ENCODE measurements around the gene TMEM250. TPM values are rescaled to one million over a fixed set of nuclear protein-coding genes. Genes with fewer than 3 reads are reported as not detected.
"Not testable (repeated sequence)": the region's sequence is repeated elsewhere in the genome, so short reads cannot be mapped to it uniquely, and the experiment has no call there.

The TMEM250 gene
- total and polyA plus RNA-seq, 7 donors = 23.7 to 48.4 (median 30.0) TPM

GRCh38 chr9:136104488-136104800 lies 14.2 kb downstream of the TMEM250 start:
- Histone ChIP-seq H3K9me3 (no peaks in the 10 kb centered on the region), H3K36me3 (no peaks in the 10 kb centered on the region), H3K27me3 (no peaks in the 10 kb centered on the region), H3K4me3 (no peak overlapping the region), H3K27ac (no peak overlapping the region), H3K4me1 (peaks cover 0 to 41% (median 35%) of the 10 kb centered on the region in 4 donors)
- DNase-seq = no peak
- intact Hi-C loops (cut with DNase I) = no loop called here
- 9 to 42% methylated on average over 1 of the region's 1 CpG for WGBS, 2 donors
- no peak for TF ChIP-seq EP300 (IDR thresholded peaks at IDR 0.05)
- no peak for TF ChIP-seq POLR2A (IDR thresholded peaks at IDR 0.05)
- TF ChIP-seq POLR2AphosphoS5 (IDR thresholded peaks at IDR 0.05) = no peak
- TF ChIP-seq CTCF (IDR thresholded peaks at IDR 0.05) = no peak

- DNase-seq = no peak
- no peaks in the 10 kb centered on the region for H3K9me3 ChIP-seq
- no peak overlapping the region for H3K27ac ChIP-seq
- WGBS, 2 donors = 24 to 64% methylated on average over 34 of the region's 34 CpGs
- H3K27me3 ChIP-seq = no peaks in the 10 kb centered on the region
- H3K4me1 ChIP-seq = peaks cover 0 to 40% (median 34%) of the 10 kb centered on the region in 4 donors
- intact Hi-C loops (cut with DNase I) = no loop called here
- H3K4me3 ChIP-seq = no peak overlapping the region
- TF ChIP-seq EP300 (IDR thresholded peaks at IDR 0.05) = no peak
- TF ChIP-seq POLR2AphosphoS5 (IDR thresholded peaks at IDR 0.05) = no peak
- TF ChIP-seq POLR2A (IDR thresholded peaks at IDR 0.05) = no peak
- TF ChIP-seq CTCF (IDR thresholded peaks at IDR 0.05) = no peak
- no peaks in the 10 kb centered on the region for H3K36me3 ChIP-seq
These were observed 14.8 kb downstream of the TMEM250 start for GRCh38 chr9:136103651-136104487.

DNA sequence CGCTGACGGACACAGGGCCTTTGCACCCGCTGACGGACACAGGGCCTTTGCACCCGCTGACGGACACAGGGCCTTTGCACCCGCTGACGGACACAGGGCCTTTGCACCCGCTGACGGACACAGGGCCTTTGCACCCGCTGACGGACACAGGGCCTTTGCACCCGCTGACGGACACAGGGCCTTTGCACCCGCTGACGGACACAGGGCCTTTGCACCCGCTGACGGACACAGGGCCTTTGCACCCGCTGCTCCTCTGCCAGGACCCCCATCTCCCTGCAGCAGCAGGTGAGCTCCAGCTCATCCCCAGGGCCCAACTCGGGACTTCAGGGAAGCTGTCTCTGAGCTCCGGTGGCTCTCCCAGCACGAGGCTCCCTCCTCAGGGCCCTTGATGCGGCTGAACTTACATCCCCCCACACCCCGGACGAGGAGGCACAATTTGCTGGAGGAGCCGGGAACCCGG lies 17.0 kb downstream of the TMEM250 start:
- H3K27me3 ChIP-seq; H3K27ac ChIP-seq; H3K36me3 ChIP-seq; intact Hi-C loops (cut with DNase I); DNase-seq; H3K4me3 ChIP-seq; H3K9me3 ChIP-seq: not testable (repeated sequence)
- peaks cover 0 to 43% (median 34%) of the 10 kb centered on the region in 4 donors for H3K4me1 ChIP-seq
- 94% methylated on average over 13 to 14 of the region's 27 CpGs for WGBS, 2 donors

GRCh38 chr9:136100700-136101614 lies 17.7 kb downstream of the TMEM250 start:
- no peak overlapping the region for H3K27ac ChIP-seq
- WGBS, 2 donors = 50 to 72% methylated on average over 26 of the region's 30 CpGs
- no peaks in the 10 kb centered on the region for H3K9me3 ChIP-seq
- DNase-seq = no peak
- H3K27me3 ChIP-seq = no peaks in the 10 kb centered on the region
- H3K4me1 ChIP-seq = peaks cover 0 to 48% (median 37%) of the 10 kb centered on the region in 4 donors
- H3K36me3 ChIP-seq = no peaks in the 10 kb centered on the region
- no peak overlapping the region for H3K4me3 ChIP-seq
- TF ChIP-seq EP300 (IDR thresholded peaks at IDR 0.05) (no peak), POLR2A (IDR thresholded peaks at IDR 0.05) (no peak), POLR2AphosphoS5 (IDR thresholded peaks at IDR 0.05) (no peak), CTCF (IDR thresholded peaks at IDR 0.05) (no peak)
- intact Hi-C loops (cut with DNase I) = no loop called here

DNA sequence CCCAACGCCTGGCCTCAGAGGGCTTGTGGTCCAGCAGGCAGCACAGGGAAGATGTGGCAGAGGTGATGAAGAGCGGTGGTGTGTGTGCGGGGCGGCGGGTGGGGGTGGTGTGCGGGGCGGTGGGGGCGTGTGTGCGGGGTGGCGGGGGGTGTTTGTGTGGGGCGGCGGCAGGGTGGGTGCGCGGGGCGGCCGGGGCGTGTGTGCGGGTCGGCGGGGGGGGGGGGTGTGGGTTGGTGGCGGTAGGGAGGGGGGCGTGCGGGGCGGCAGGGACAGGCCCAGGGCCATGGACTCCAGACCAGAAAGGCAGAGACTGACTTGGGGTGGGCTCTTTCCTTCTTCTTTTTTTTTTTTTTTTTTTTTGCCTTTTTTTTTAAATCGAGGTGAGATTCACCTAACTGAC lies 19.1 kb downstream of the TMEM250 start:
- no peak overlapping the region for H3K4me3 ChIP-seq
- no peak for DNase-seq
- H3K36me3 ChIP-seq = no peaks in the 10 kb centered on the region
- H3K27me3 ChIP-seq = no peaks in the 10 kb centered on the region
- intact Hi-C loops (cut with DNase I) = no loop called here
- no peak for TF ChIP-seq POLR2AphosphoS5 (IDR thresholded peaks at IDR 0.05)
- TF ChIP-seq EP300 (IDR thresholded peaks at IDR 0.05) = no peak
- no peak for TF ChIP-seq CTCF (IDR thresholded peaks at IDR 0.05)
- no peak for TF ChIP-seq POLR2A (IDR thresholded peaks at IDR 0.05)
- no peaks in the 10 kb centered on the region for H3K9me3 ChIP-seq
- 36 to 77% methylated on average over 25 of the region's 25 CpGs for WGBS, 2 donors
- H3K4me1 ChIP-seq = peaks cover 0 to 37% (median 26%) of the 10 kb centered on the region in 4 donors
- peak overlapping the region in 1 of 4 donors; percentile 16 for H3K27ac ChIP-seq

All from sigmoid colon (tissue), 7 donors.